NCI-H748 (cell line): ENCODE measurements around the gene NPHP1.
"Not testable (repeated sequence)": the region's sequence is repeated elsewhere in the genome, so short reads cannot be mapped to it uniquely, and the experiment has no call there.

Source experiments
- DNase-seq: peaks from one replicate; lab custom pipeline; 2025; ENCODE audit not compliant: unreplicated experiment; lab: John Stamatoyannopoulos, UW

The NPHP1 gene

DNA sequence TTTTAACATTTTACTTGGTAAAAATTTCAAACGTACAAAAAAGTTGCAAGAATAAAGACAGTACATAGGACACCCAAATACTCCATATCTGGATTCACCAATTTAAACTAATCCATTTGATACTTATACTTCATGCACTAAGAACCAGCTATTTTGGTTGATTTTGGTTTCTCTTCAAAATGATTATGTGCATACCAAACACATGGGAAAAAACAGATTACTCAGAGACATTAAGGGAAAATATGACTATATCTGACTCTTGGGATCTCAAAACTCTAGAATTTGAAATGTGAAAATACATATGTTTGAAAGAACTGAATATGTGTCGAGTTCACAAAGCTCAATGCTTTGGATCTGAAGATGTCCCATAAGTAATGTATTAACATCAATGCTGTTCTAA lies 73.6 kb downstream of the NPHP1 start:
- DNase-seq = no peak

DNA sequence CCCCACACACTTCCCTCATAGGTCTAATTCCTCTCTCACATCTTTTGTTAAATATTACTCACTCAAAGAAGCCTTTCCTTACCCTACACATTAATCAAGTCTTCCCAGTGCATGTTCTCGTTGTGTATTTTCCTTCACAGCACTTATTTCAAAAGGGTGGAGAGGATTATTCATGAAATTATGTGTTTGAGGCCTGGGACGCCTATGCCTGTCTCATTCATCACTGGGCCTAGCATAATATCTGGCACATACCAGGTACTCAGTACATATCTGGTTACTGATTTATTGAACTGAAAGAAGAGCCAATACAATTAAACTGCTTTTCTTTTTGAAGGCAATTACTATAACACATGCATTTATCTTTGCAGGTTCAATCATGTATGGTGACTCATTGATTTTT lies 74.1 kb downstream of the NPHP1 start:
- DNase-seq = no peak

DNA sequence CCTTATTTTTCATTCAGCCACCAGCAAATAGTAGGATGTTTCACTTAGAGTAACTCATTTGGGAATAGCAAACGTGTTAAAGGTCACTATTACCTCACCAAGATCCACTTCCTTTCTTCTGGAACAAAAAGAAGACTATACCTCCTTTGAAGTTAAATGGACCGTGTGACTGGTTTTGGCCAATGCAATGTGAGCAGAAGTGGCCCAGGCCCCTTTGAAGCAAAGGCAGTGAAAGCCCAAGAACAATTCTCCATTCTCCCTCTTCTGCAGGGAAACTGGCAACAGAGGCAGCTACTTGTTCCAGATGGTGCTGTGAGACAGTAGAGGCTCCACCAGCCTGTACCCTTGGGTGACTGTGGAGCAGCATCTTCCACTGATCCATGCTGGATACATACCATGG lies 77.9 kb downstream of the NPHP1 start:
- no peak for DNase-seq

DNA sequence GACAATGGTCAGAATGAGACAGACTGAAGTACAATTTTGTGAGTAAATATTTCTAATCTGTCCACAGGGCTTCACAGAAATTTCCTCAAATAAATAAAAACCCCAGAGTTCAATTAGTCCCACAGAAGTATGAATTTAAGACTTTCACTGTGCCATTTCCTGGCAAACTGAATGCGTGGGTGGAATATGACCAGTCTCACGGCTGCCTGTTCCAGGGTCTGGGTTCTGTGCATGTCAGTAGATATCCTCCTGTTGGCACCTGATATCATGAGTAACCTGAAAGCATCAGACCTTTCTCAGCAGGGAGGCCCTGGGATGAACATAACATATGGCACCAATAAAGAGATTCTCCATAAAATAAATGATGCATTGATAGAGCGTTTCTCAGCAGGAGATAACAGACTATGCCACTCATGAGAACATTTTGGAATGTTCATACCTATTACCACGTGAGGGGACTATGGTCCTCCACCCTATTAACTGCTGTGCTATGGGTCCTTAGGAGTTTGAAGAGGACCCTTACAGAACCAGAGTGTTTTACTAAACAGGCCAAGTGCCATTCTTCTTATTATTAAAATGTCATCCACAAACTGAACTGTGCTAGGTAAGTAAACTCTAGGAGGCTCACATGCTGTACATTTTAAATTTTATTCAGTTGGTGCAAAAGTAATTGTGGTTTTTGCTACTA lies 78.6 kb downstream of the NPHP1 start:
- no peak for DNase-seq

GRCh38 chr2:110124939-110125691 lies 79.7 kb downstream of the NPHP1 start:
- no peak for DNase-seq

GRCh38 chr2:110124038-110124825 lies 80.6 kb downstream of the NPHP1 start:
- DNase-seq = no peak

GRCh38 chr2:110121592-110121991 lies 83.2 kb downstream of the NPHP1 start:
- DNase-seq = no peak

DNA sequence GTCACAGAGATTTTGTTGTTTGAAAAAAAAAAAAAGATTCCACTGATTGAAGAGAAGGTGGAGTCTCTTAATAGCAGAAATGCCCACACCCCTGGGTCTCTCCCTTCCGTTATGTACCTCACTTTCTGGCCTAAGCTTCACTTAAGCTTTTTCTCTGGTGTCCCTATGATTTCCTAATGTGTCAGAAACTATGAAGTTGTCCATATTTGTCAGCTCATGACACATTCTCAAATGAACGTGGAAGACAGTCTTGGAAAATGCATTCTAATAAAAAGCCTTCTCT lies 83.8 kb downstream of the NPHP1 start:
- no peak for DNase-seq

GRCh38 chr2:110120171-110121051 lies 84.4 kb downstream of the NPHP1 start:
- no peak for DNase-seq

DNA sequence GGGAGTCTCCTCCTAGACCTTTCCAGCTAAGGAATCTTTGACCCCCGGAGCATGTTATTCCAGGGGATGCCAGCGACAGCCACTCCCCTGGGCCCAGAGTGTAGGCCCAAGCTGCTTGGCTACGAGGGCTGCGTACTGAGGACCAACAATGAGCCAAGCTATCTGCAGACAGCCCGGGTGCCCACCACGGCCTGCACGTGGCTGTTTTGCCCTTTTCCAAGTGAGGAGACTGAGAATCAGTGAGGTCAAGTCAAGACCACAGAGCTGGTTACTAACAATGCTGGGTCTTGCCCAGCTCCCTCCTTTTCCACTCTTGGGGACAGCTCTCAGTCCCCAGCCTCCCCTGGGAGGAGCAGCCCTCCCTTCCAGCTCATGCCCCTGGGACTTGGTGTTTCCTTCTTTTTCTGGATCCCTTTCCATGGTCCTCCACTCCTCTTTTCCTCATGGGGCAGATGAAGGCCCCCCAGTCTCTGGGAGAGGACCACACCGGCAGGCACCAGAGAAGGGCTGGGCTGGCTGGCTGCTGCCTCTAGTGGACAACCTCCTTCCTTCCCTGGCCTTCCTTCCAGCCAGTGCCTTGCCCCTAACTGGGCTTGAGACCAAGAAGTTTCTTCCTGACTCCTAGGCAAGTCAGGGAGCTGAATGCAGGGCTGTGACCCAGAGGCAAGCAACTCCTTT lies 88.6 kb downstream of the NPHP1 start:
- peak; percentile 25 for DNase-seq

DNA sequence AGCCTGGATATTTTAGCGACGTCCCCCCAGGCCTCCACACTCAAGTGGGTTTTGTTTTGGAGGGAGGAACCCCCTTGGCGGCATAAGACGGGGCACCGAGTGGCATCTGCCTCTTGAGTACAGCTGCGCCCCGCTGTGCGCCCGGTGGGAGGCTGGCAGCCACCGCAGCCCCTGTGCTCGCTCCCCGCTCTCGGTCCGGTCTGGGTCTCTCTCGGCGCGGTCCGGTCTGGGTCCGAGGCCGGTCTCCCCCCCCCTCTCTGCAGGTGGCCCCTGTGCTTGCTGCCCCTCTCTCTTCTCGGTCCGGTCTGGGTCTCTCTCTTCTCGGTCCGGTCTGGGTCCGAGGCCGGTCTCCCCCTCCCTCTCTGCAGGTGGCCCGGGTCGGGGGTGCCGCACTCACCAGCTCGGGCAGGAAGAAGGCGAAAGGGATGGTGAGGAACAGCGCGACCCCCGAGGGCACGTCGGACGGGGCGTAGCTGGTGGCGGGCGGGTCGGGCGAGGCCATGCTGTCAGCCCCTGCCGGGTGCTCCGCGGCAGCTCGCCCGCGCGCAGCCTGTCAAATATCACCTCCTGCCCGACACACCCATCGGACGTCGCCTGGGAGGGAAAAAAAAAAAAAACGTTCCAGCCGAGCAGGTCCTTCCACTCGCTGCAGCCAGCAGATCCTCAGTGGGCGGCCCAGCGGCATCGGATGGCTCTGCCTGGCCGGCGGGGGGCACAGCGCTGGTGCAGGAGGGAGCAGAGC lies 89.4 kb downstream of the NPHP1 start, which contains the start of gene MALL:
MALL (minus strand) TSS at position 532 of the 742 bp plus-strand sequence; CDS start at position 502, 30 bp downstream.
- peak; percentile 75 for DNase-seq

- DNase-seq = peak; percentile 43
These were observed 90.0 kb downstream of the NPHP1 start for GRCh38 chr2:110114831-110115255.

- DNase-seq = peak; percentile 72
These were observed 90.7 kb downstream of the NPHP1 start for GRCh38 chr2:110113961-110114591.

- DNase-seq = not testable (repeated sequence)
These were observed 96.5 kb downstream of the NPHP1 start for GRCh38 chr2:110108291-110108690.

- DNase-seq = no peak
These were observed 97.4 kb downstream of the NPHP1 start for GRCh38 chr2:110107092-110108079.

- DNase-seq = no peak
These were observed 98.2 kb downstream of the NPHP1 start for GRCh38 chr2:110106642-110107041.

- DNase-seq = peak; percentile 9
These were observed 99.0 kb downstream of the NPHP1 start for GRCh38 chr2:110105608-110106467.
